OCI-LY7 (cell line): ENCODE results near the gene MARK3.

Experiments
- CTCF ChIP-seq: fragments of 200-600 bp; sonication (generic); conservative IDR thresholded peaks from 2 replicates; pipeline ENCODE4 v1.5.1; 2014; ENCODE audit warnings: mild to moderate bottlenecking, antibody characterized with exemption, low read length, moderate library complexity, mixed read lengths
- EZH2phosphoT487 ChIP-seq: fragments of 200-600 bp; sonication (generic); IDR thresholded peaks from 2 replicates; pipeline ENCODE4 v1.6.1; 2018; ENCODE audit warnings: low read depth, borderline replicate concordance, mild to moderate bottlenecking, mixed run types, antibody characterized with exemption, low read length, moderate library complexity, mixed read lengths

- peak; percentile 49 for TF ChIP-seq CTCF
- TF ChIP-seq EZH2phosphoT487 = no peak
Observed at GRCh38 chr14:103524002-103524935, 139.1 kb downstream of the MARK3 start.
